H1 (cell line): ENCODE data around the gene ALDH4A1. TPM values are rescaled to one million over a fixed set of nuclear protein-coding genes. Genes with fewer than 3 reads are reported as not detected.

Experiments used
- CTCF ChIA-PET: fragments of 300-600 bp; sonication (Branson Sonifier 250); formaldehyde crosslinking; loops from one replicate; lab custom pipeline; 2021; ENCODE audit not compliant: partially characterized antibody; lab: Charles Lee
- POLR2A ChIA-PET: fragments of 300-600 bp; sonication (Branson Sonifier 250); formaldehyde crosslinking; loops from one replicate; lab custom pipeline; 2021; ENCODE audit warnings: inconsistent platforms; ENCODE audit not compliant: partially characterized antibody; lab: Charles Lee
- DNase-seq, 2 experiments: peaks; one replicate each; pipeline versions ENCODE4 v3.0.0 to v3.0.0-alpha.2; 2010 to 2022; ENCODE audit warnings: low spot score in 2 of 2, low read depth in 1 of 2, mixed read lengths in 1 of 2
- FAIRE-seq: peaks from 2 replicates; lab custom pipeline; 2011; peaks lifted over from hg19 to GRCh38; lab: Jason Lieb, UNC
- H2AFZ ChIP-seq: 2 replicates; pipeline ENCODE4 v1.8.1; 2012; ENCODE audit warnings: low read length, inconsistent platforms
- H2AK5ac ChIP-seq: 2 replicates; pipeline ENCODE4 v1.6.1; 2013; ENCODE audit warnings: low read depth, low read length
- H2BK120ac ChIP-seq: replicated peaks from 2 replicates; pipeline ENCODE3; 2013; ENCODE audit warnings: low read depth, low read length, inconsistent platforms
- H2BK12ac ChIP-seq: 2 replicates; pipeline ENCODE4 v1.6.1; 2013; ENCODE audit warnings: low read depth, low read length
- H2BK15ac ChIP-seq: 2 replicates; pipeline ENCODE4 v1.6.1; 2013; ENCODE audit warnings: low read length
- H2BK20ac ChIP-seq: 2 replicates; pipeline ENCODE4 v1.6.1; 2013; ENCODE audit warnings: low read length
- H2BK5ac ChIP-seq: 2 replicates; pipeline ENCODE4 v1.6.1; 2013; ENCODE audit warnings: low read depth, low read length
- H3K14ac ChIP-seq: 2 replicates; pipeline ENCODE4 v1.6.1; 2013; ENCODE audit warnings: inconsistent platforms; ENCODE audit not compliant: insufficient read length
- H3K18ac ChIP-seq: 2 replicates; pipeline ENCODE4 v1.6.1; 2013; ENCODE audit warnings: low read length; ENCODE audit errors: extremely low read depth
- H3K23ac ChIP-seq: 2 replicates; pipeline ENCODE4 v1.6.1; 2013; ENCODE audit warnings: inconsistent platforms; ENCODE audit not compliant: insufficient read length
- H3K23me2 ChIP-seq: 2 replicates; pipeline ENCODE4 v1.6.1; 2013; ENCODE audit warnings: low read depth, low read length
- H3K27ac ChIP-seq: 2 replicates; pipeline ENCODE4 v1.6.1; 2011; ENCODE audit warnings: low read depth, low read length, inconsistent platforms
- H3K27me3 ChIP-seq, 4 experiments: replicated peaks in 1 of 4; 1 replicate in 1 of 4; 2 replicates in 3 of 4; pipeline versions ENCODE4 v1.6.1 to v1.8.1; 2011 to 2013; ENCODE audit warnings: low read length in 3 of 4, mild to moderate bottlenecking in 3 of 4, inconsistent platforms in 2 of 4, mixed read lengths in 2 of 4, moderate library complexity in 1 of 4; ENCODE audit not compliant: control insufficient read depth in 3 of 4, insufficient read depth in 3 of 4; ENCODE audit errors: extremely low read depth in 1 of 4
- H3K36me3 ChIP-seq, 4 experiments: 2 replicates each; pipeline versions ENCODE4 v1.6.1 to v1.8.1; 2011 to 2013; ENCODE audit warnings: mild to moderate bottlenecking in 4 of 4, low read length in 3 of 4, moderate library complexity in 2 of 4, control low read depth in 1 of 4, inconsistent platforms in 1 of 4; ENCODE audit not compliant: insufficient read depth in 4 of 4, control insufficient read depth in 2 of 4
- H3K4ac ChIP-seq: replicated peaks from 2 replicates; pipeline ENCODE3; 2013; ENCODE audit warnings: low read length, low read depth, mixed read lengths, inconsistent platforms; ENCODE audit not compliant: insufficient read length
- H3K4me1 ChIP-seq, 4 experiments: replicated peaks in 1 of 4; 1 replicate in 1 of 4; 2 replicates in 3 of 4; pipeline versions ENCODE4 v1.6.1 to v1.8.1; 2011 to 2013; ENCODE audit warnings: low read length in 3 of 4, inconsistent platforms in 2 of 4, mixed read lengths in 1 of 4; ENCODE audit not compliant: insufficient read depth in 4 of 4, control insufficient read depth in 3 of 4
- H3K4me2 ChIP-seq, 2 experiments: 2 replicates each; pipeline versions ENCODE4 v1.6.1 to v1.8.1; 2011 to 2013; ENCODE audit warnings: low read depth in 2 of 2, low read length in 2 of 2, control low read depth in 1 of 2, inconsistent platforms in 1 of 2, mild to moderate bottlenecking in 1 of 2; ENCODE audit not compliant: insufficient read depth in 1 of 2
- H3K4me3 ChIP-seq, 4 experiments: fragments of 200-600, 300-600 bp in 1 of 4; sonication (generic), shearing (Covaris generic), sonication (Bioruptor Twin) in 1 of 4; 2 replicates each; pipeline versions ENCODE4 v1.5.1 to v1.8.1; 2011 to 2016; ENCODE audit warnings: low read length in 4 of 4, low read depth in 3 of 4, control low read depth in 2 of 4, inconsistent platforms in 2 of 4, mild to moderate bottlenecking in 2 of 4, mixed read lengths in 1 of 4, moderate library complexity in 1 of 4; ENCODE audit not compliant: insufficient read depth in 2 of 4; ENCODE audit errors: extremely low read depth in 1 of 4
- H3K56ac ChIP-seq: replicated peaks from 2 replicates; pipeline ENCODE3; 2013; ENCODE audit warnings: low read depth, mild to moderate bottlenecking, mixed read lengths, low read length, inconsistent platforms; ENCODE audit not compliant: insufficient read length
- H3K79me1 ChIP-seq: 2 replicates; pipeline ENCODE4 v1.6.1; 2013; ENCODE audit warnings: low read depth, low read length, control low read depth
- H3K79me2 ChIP-seq, 2 experiments: 2 replicates each; pipeline versions ENCODE4 v1.6.1 to v1.8.1; 2012 to 2013; ENCODE audit warnings: low read length in 2 of 2, mild to moderate bottlenecking in 2 of 2, inconsistent platforms in 1 of 2; ENCODE audit not compliant: insufficient read depth in 2 of 2, control insufficient read depth in 1 of 2
- H3K9ac ChIP-seq, 4 experiments: replicated peaks in 1 of 4; 1 replicate in 1 of 4; 2 replicates in 3 of 4; pipeline versions ENCODE4 v1.6.1 to v1.8.1; 2011 to 2013; ENCODE audit warnings: low read depth in 3 of 4, low read length in 3 of 4, control low read depth in 2 of 4, mild to moderate bottlenecking in 2 of 4, moderate library complexity in 2 of 4, inconsistent platforms in 1 of 4; ENCODE audit errors: extremely low read depth in 1 of 4
- H3K9me3 ChIP-seq, 2 experiments: 2 replicates each; pipeline versions ENCODE4 v1.6.1 to v1.8.1; 2012 to 2013; ENCODE audit warnings: mild to moderate bottlenecking in 2 of 2, moderate library complexity in 2 of 2, control low read depth in 1 of 2, inconsistent platforms in 1 of 2, low read depth in 1 of 2, low read length in 1 of 2, mixed read lengths in 1 of 2; ENCODE audit not compliant: insufficient read depth in 2 of 2
- H4K20me1 ChIP-seq, 2 experiments: replicated peaks in 1 of 2; 2 replicates each; pipeline versions ENCODE3 to v1.8.1; 2011 to 2013; ENCODE audit warnings: inconsistent platforms in 2 of 2, low read length in 2 of 2, mild to moderate bottlenecking in 1 of 2; ENCODE audit not compliant: insufficient read depth in 2 of 2, control insufficient read depth in 1 of 2
- H4K5ac ChIP-seq: 2 replicates; pipeline ENCODE4 v1.6.1; 2013; ENCODE audit warnings: low read length, low read depth, mixed read lengths, inconsistent platforms; ENCODE audit not compliant: insufficient read length
- H4K8ac ChIP-seq: 2 replicates; pipeline ENCODE4 v1.8.0; 2013; ENCODE audit warnings: mild to moderate bottlenecking, moderate library complexity, low read length, inconsistent platforms; ENCODE audit not compliant: insufficient read depth; ENCODE audit errors: extremely low read depth
- H4K91ac ChIP-seq: replicated peaks from 2 replicates; pipeline ENCODE3; 2013; ENCODE audit warnings: low read length, mixed read lengths, inconsistent platforms; ENCODE audit not compliant: insufficient read length
- ASH2L ChIP-seq: fragments of 200-600, 300-600 bp; sonication (generic); IDR thresholded peaks from one replicate; pipeline ENCODE4 v1.7.1; 2017; ENCODE audit warnings: low read length
- EZH2 ChIP-seq: fragments of 200-600 bp; sonication (generic); IDR thresholded peaks from 2 replicates; pipeline ENCODE4 v1.7.1; 2012; ENCODE audit warnings: low read depth, mild to moderate bottlenecking, moderate library complexity, low read length, inconsistent platforms; ENCODE audit not compliant: severe bottlenecking
- GTF2F1 ChIP-seq: IDR thresholded peaks from 2 replicates; pipeline ENCODE4 v1.6.1; 2012; ENCODE audit warnings: low read depth, low read length, improper control_type of control experiment, borderline replicate concordance
- PHF8 ChIP-seq: fragments of 200-600 bp; sonication (generic); conservative IDR thresholded peaks from 2 replicates; pipeline ENCODE4 v1.7.1; 2012; ENCODE audit warnings: low read depth, mild to moderate bottlenecking, inconsistent platforms, low read length, moderate library complexity
- POLR2A ChIP-seq, 2 experiments: IDR thresholded peaks; 1 replicate in 1 of 2; 2 replicates in 1 of 2; pipeline ENCODE4 v1.6.1; 2011; ENCODE audit warnings: low read depth in 2 of 2, low read length in 2 of 2, mild to moderate bottlenecking in 2 of 2; ENCODE audit errors: control extremely low read depth in 1 of 2
- RXRA ChIP-seq: IDR thresholded peaks from 2 replicates; pipeline ENCODE4 v1.6.1; 2011; ENCODE audit warnings: low read depth, mild to moderate bottlenecking, low read length, moderate library complexity; ENCODE audit not compliant: insufficient read depth
- SIN3A ChIP-seq, 2 experiments: IDR thresholded peaks in 1 of 2; conservative IDR thresholded peaks in 1 of 2; 2 replicates each; pipeline ENCODE4 v1.6.1; 2011 to 2012; ENCODE audit warnings: low read length in 2 of 2, improper control_type of control experiment in 1 of 2, low read depth in 1 of 2, mild to moderate bottlenecking in 1 of 2
- SIX5 ChIP-seq: IDR thresholded peaks from 2 replicates; pipeline ENCODE4 v1.6.1; 2011; ENCODE audit warnings: mild to moderate bottlenecking, low read depth, low read length
- SP2 ChIP-seq: IDR thresholded peaks from 2 replicates; pipeline ENCODE4 v1.6.1; 2012; ENCODE audit warnings: mild to moderate bottlenecking, low read length, inconsistent platforms
- TAF7 ChIP-seq: optimal IDR thresholded peaks from 2 replicates; pipeline ENCODE3; 2011; ENCODE audit warnings: low read depth, mild to moderate bottlenecking, inconsistent platforms, low read length, moderate library complexity, borderline replicate concordance
- WGBS, 2 experiments: shearing (Covaris generic) in 1 of 2; methylation state at CpG; one replicate each; pipeline versions ENCODE4 v1.1.6 to v1.1.7; 2013 to 2015; ENCODE audit warnings: low lambda C conversion rate in 2 of 2, mixed read lengths in 2 of 2, inconsistent platforms in 1 of 2, low coverage in 1 of 2, missing lambda C conversion rate in 1 of 2; ENCODE audit not compliant: insufficient replicate concordance in 2 of 2, insufficient coverage in 1 of 2, insufficient read length in 1 of 2; ENCODE audit errors: extremely low coverage in 1 of 2, missing lambda C conversion rate in 1 of 2; 5-methylcytosine and 5-hydroxymethylcytosine counted together
- polyA plus RNA-seq, 7 experiments: library from polyadenylated mRNA; depleted of rRNA in 3 of 7; stranded (reverse) in 5 of 7; unstranded in 2 of 7; fragments of >200 nt in 5 of 7; fragments of 200-250 nt in 2 of 7; gene quantifications; 1 replicate in 5 of 7; 2 replicates in 1 of 7; 4 replicates in 1 of 7; pipeline versions ENCODE4 v1.2.1 to v1.2.3, GENCODE V29; 2011 to 2013; ENCODE audit warnings: missing spikeins in 2 of 7, mixed read lengths in 2 of 7
- total RNA-seq: library from RNA; stranded (reverse); fragmentation: NEBNext Ultra II Directional; extraction: Animal tissue kit (Norgen Biotek cat#: 25700); gene quantifications from 2 replicates; pipeline ENCODE4 v1.2.1, GENCODE V29; 2021
- TF ChIP-seq, protein P1 (sequence below): IDR thresholded peaks from 2 replicates; pipeline ENCODE4 v1.6.1; 2012; ENCODE audit warnings: low read length, inconsistent platforms

The ALDH4A1 gene
- total and polyA plus RNA-seq, 2 of the 8 experiments (the other 6 are each of a cell fraction or from before 2014, with no cell fraction given): 30.3 to 35.9 TPM

GRCh38 chr1:18899363-18900049, 2.8 kb downstream of the ALDH4A1 start:
- H3K9me3 ChIP-seq: no peaks in the 10 kb centered on the region
- H3K56ac ChIP-seq: no peak overlapping the region
- CTCF ChIA-PET: interaction anchor here (0.6 to 5.1 kb wide), 7 partner anchors 8 to 329 kb away, joined by 3 to 31 read pairs (median 4); no protein-coding TSS in a partner anchor
- POLR2A ChIA-PET: interaction anchor here (1.5 kb wide), 1 partner anchor 285 kb away, joined by 3 read pairs; no protein-coding TSS in a partner anchor
- H2AK5ac ChIP-seq: no peak overlapping the region
- H2BK12ac ChIP-seq: no peak overlapping the region
- FAIRE-seq: no peak
- no peak overlapping the region for H2BK20ac ChIP-seq
- no peak overlapping the region for H3K4me2 ChIP-seq
- no peak overlapping the region for H4K8ac ChIP-seq
- no peak overlapping the region for H3K9ac ChIP-seq
- H4K91ac ChIP-seq: no peak overlapping the region
- no peak overlapping the region for H3K18ac ChIP-seq
- H3K4me1 ChIP-seq: peaks cover 0 to 3% (median 1%) of the 10 kb centered on the region in 4 experiments; a peak in 5 of 7 replicates
- H2BK120ac ChIP-seq: no peak overlapping the region
- no peak overlapping the region for H3K23ac ChIP-seq
- 85% methylated on average over 4 of the region's 4 CpGs; no CpG with 5 or more reads in 1 of the 2 experiments for WGBS, 2 experiments
- no peak overlapping the region for H3K4me3 ChIP-seq
- peaks cover 5% of the 10 kb centered on the region for H3K79me1 ChIP-seq
- no peak for DNase-seq
- no peaks in the 10 kb centered on the region for H3K79me2 ChIP-seq
- no peak overlapping the region for H3K27ac ChIP-seq
- no peak overlapping the region for H2AFZ ChIP-seq
- H4K20me1 ChIP-seq: peaks cover 2 to 7% of the 10 kb centered on the region in 2 experiments
- peaks cover 6% of the 10 kb centered on the region; the same call in 1 of the 2 replicates for H3K23me2 ChIP-seq
- no peak overlapping the region for H2BK5ac ChIP-seq
- peaks cover 0 to 3% (median 0%) of the 10 kb centered on the region in 4 experiments; a peak in 4 of 7 replicates for H3K27me3 ChIP-seq
- H3K36me3 ChIP-seq: no peaks in the 10 kb centered on the region
- no peak overlapping the region for H3K4ac ChIP-seq
- H2BK15ac ChIP-seq: no peak overlapping the region
- no peak overlapping the region for H3K14ac ChIP-seq
- H4K5ac ChIP-seq: no peak overlapping the region
- no peak for TF ChIP-seq SP2
- no peak for TF ChIP-seq SIX5
- TF ChIP-seq ASH2L: no peak
- no peak for TF ChIP-seq GTF2F1
- TF ChIP-seq, protein P1, sequence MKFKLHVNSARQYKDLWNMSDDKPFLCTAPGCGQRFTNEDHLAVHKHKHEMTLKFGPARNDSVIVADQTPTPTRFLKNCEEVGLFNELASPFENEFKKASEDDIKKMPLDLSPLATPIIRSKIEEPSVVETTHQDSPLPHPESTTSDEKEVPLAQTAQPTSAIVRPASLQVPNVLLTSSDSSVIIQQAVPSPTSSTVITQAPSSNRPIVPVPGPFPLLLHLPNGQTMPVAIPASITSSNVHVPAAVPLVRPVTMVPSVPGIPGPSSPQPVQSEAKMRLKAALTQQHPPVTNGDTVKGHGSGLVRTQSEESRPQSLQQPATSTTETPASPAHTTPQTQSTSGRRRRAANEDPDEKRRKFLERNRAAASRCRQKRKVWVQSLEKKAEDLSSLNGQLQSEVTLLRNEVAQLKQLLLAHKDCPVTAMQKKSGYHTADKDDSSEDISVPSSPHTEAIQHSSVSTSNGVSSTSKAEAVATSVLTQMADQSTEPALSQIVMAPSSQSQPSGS: no peak
- TF ChIP-seq PHF8: no peak
- TF ChIP-seq POLR2A (IDR thresholded peaks at IDR 0.05; ENCODE audit: control extremely low read depth in 1 of 2, low read depth in 2 of 2, low read length in 2 of 2): no peak
- TF ChIP-seq RXRA: no peak
- TF ChIP-seq TAF7: no peak
- TF ChIP-seq SIN3A (conservative IDR thresholded peaks at IDR 0.05 in 1 of 2, IDR thresholded peaks at IDR 0.05 in 1 of 2; ENCODE audit: low read depth in 1 of 2, low read length in 2 of 2): no peak
- TF ChIP-seq EZH2: no peak
